Cardiac muscle cell (in vitro differentiated cells and primary cell): ENCODE measurements around the gene RBCK1. TPM values are rescaled to one million over a fixed set of nuclear protein-coding genes. Genes with fewer than 3 reads are reported as not detected.

Experiments used
- DNase-seq, 2 donors: peaks; one replicate each; pipeline versions ENCODE4 v3.0.0 to v3.0.0-alpha.2; 2010 to 2017; ENCODE audit warnings: low read depth in 1 of 2, low spot score in 1 of 2
- H3K27ac ChIP-seq: fragments of 200-600 bp; sonication (generic); 2 replicates; pipeline ENCODE4 v1.5.1; 2016
- H3K27me3 ChIP-seq: fragments of 200-600 bp; sonication (generic); 2 replicates; pipeline ENCODE4 v1.6.0; 2016; ENCODE audit warnings: control low read depth
- H3K36me3 ChIP-seq: fragments of 200-600 bp; sonication (generic); 2 replicates; pipeline ENCODE4 v1.5.1; 2016; ENCODE audit warnings: control low read depth
- H3K4me1 ChIP-seq: fragments of 200-600 bp; sonication (generic); 2 replicates; pipeline ENCODE4 v1.8.1; 2017; ENCODE audit warnings: low read depth, mild to moderate bottlenecking, mixed run types
- H3K4me3 ChIP-seq: fragments of 200-600 bp; sonication (generic); 2 replicates; pipeline ENCODE4 v1.5.1; 2016; ENCODE audit warnings: mild to moderate bottlenecking
- H3K9me3 ChIP-seq: fragments of 200-600 bp; sonication (generic); 2 replicates; pipeline ENCODE4 v1.5.1; 2017; ENCODE audit warnings: low read depth, mild to moderate bottlenecking, control low read depth
- CTCF ChIP-seq: IDR thresholded peaks from 2 replicates; pipeline ENCODE4 v1.5.1; 2012; ENCODE audit warnings: low read depth, mild to moderate bottlenecking, low read length
- polyA plus RNA-seq: library from polyadenylated mRNA; unstranded; fragments of >200 nt; fragmentation: Nextera tagmentation; extraction: Ambion mirVana; gene quantifications from 2 replicates; pipeline ENCODE4 v1.2.1, GENCODE V29; 2016
- total RNA-seq: library from RNA; depleted of rRNA; stranded (reverse); fragments of >200 nt; gene quantifications from 2 replicates; pipeline ENCODE4 v1.2.3, GENCODE V29; 2016

The RBCK1 gene
- total and polyA plus RNA-seq, 2 experiments from 2014 or later = 51.5 to 104 TPM

- Histone ChIP-seq H3K9me3 (no peaks in the 10 kb centered on the region), H3K36me3 (peaks cover 72% of the 10 kb centered on the region), H3K4me1 (no peaks in the 10 kb centered on the region), H3K27ac (no peak overlapping the region), H3K27me3 (no peaks in the 10 kb centered on the region), H3K4me3 (no peak overlapping the region)
- peak in 1 of 2 donors; percentile 40 for DNase-seq
- TF ChIP-seq CTCF = no peak
These were observed 30.7 kb downstream of the RBCK1 start for GRCh38 chr20:438571-439469.

GRCh38 chr20:440148-440547, 32.0 kb downstream of the RBCK1 start:
- Histone ChIP-seq H3K4me1 (peaks cover 11% of the 10 kb centered on the region), H3K36me3 (peaks cover 62% of the 10 kb centered on the region), H3K27ac (no peak overlapping the region), H3K9me3 (no peaks in the 10 kb centered on the region), H3K27me3 (no peaks in the 10 kb centered on the region), H3K4me3 (no peak overlapping the region)
- TF ChIP-seq CTCF = no peak
- DNase-seq = no peak

- H3K4me3 ChIP-seq = no peak overlapping the region
- peaks cover 60% of the 10 kb centered on the region for H3K36me3 ChIP-seq
- H3K9me3 ChIP-seq = no peaks in the 10 kb centered on the region
- DNase-seq = no peak
- H3K4me1 ChIP-seq = peaks cover 12% of the 10 kb centered on the region
- H3K27me3 ChIP-seq = no peaks in the 10 kb centered on the region
- TF ChIP-seq CTCF = no peak
- H3K27ac ChIP-seq = no peak overlapping the region
These were observed 32.5 kb downstream of the RBCK1 start for GRCh38 chr20:440636-441035.

- Histone ChIP-seq H3K27ac (no peak overlapping the region), H3K9me3 (no peaks in the 10 kb centered on the region), H3K4me3 (no peak overlapping the region), H3K36me3 (peaks cover 42% of the 10 kb centered on the region), H3K4me1 (peaks cover 12% of the 10 kb centered on the region), H3K27me3 (no peaks in the 10 kb centered on the region)
- no peak for TF ChIP-seq CTCF
- DNase-seq = no peak
These were observed 35.2 kb downstream of the RBCK1 start for GRCh38 chr20:443223-443775.

- H3K27me3 ChIP-seq = no peaks in the 10 kb centered on the region
- peak overlapping the region; percentile 78 for H3K27ac ChIP-seq
- TF ChIP-seq CTCF = no peak
- peaks cover 34% of the 10 kb centered on the region for H3K36me3 ChIP-seq
- DNase-seq = no peak
- H3K4me3 ChIP-seq = no peak overlapping the region
- H3K4me1 ChIP-seq = peaks cover 12% of the 10 kb centered on the region
- H3K9me3 ChIP-seq = no peaks in the 10 kb centered on the region
These were observed 36.0 kb downstream of the RBCK1 start for GRCh38 chr20:444117-444516.
